ENCODE data around the gene ZC3H10. TPM values are rescaled to one million over a fixed set of nuclear protein-coding genes. Genes with fewer than 3 reads are reported as not detected.

The ZC3H10 gene
- total and polyA plus RNA-seq, 2 of the 4 experiments (the other 2 are of a cell fraction) = 1.5 to 3.6 TPM

- TF ChIP-seq BHLHE40 (IDR thresholded peaks at IDR 0.05; ENCODE audit: low read depth, low read length) = no peak
- no peak for TF ChIP-seq CHD1 (IDR thresholded peaks at IDR 0.05; ENCODE audit: low read depth, low read length)
Measured at GRCh38 chr12:56118688-56119357, 757 bp downstream of the ZC3H10 start (continued).

DNA sequence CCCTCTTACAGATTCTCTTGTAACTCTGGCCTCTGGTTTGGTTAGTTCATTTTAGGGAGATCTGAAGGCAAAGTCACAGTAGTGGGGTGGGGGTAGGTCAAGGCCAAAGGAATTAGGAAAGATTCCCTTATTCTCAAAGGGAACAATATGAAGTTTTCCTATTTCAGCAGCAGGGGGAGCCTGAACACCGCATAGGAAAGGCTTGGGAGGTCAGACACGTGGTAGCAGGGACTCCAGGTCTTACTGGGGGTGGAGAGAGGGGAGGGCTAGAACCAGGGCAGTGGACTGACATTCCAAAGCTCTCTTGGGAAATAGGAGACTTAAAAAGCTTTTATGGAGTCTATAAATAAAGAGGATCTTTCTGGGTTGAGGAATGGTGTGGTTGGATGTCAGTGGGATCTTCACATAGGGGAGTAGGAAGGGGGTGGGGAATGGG lies 1.3 kb downstream of the ZC3H10 start:
- ATAC-seq (ENCODE audit: low read depth) (peak; percentile 55), DNase-seq (peak; percentile 94)
- peak overlapping the region; percentile 78 for H2AK9ac ChIP-seq (replicated peaks; ENCODE audit: low read depth, low read length, poor library complexity)
- H2BK120ac ChIP-seq (ENCODE audit: low read depth, low read length) = no peak overlapping the region
- no peak overlapping the region for H2BK20ac ChIP-seq (ENCODE audit: low read depth, low read length)
- peak overlapping the region; percentile 13 for H2BK5ac ChIP-seq (ENCODE audit: low read depth, low read length, poor library complexity, severe bottlenecking)
- no CpG with 5 or more reads among the region's 2 CpGs for whole genome bisulfite sequencing, 2 experiments (ENCODE audit: extremely low coverage in 2 of 2, insufficient read length in 1 of 2)
- H3K9me1 ChIP-seq (ENCODE audit: insufficient read depth, low read length) = no peaks in the 10 kb centered on the region
- peak overlapping the region; percentile 11; the same call in 1 of the 2 replicates for H3K27ac ChIP-seq (ENCODE audit: insufficient read depth, low read length)
- no peak overlapping the region for H3K18ac ChIP-seq (ENCODE audit: low read depth, low read length)
- H4K91ac ChIP-seq (ENCODE audit: insufficient read depth, low read depth, low read length) = no peak overlapping the region
- peak; percentile 79; the same call in 1 of the 2 replicates for TF ChIP-seq MAZ (IDR thresholded peaks at IDR 0.05; ENCODE audit: borderline replicate concordance, low read depth, low read length)
- TF ChIP-seq CHD1 (IDR thresholded peaks at IDR 0.05; ENCODE audit: low read depth, low read length) = peak; percentile 39; the same call in 1 of the 2 replicates
- TF ChIP-seq MXI1 (IDR thresholded peaks at IDR 0.05; ENCODE audit: borderline replicate concordance, low read depth, low read length) = peak; percentile 93
- TF ChIP-seq RCOR1 (IDR thresholded peaks at IDR 0.05; ENCODE audit: insufficient replicate concordance, low read length) = no peak
- TF ChIP-seq SMC3 (IDR thresholded peaks at IDR 0.05; ENCODE audit: low read depth, low read length) = peak; percentile 72
- TF ChIP-seq POLR2A (IDR thresholded peaks at IDR 0.05; ENCODE audit: low read depth, low read length) = no peak
- peak; percentile 85 for TF ChIP-seq RAD21 (IDR thresholded peaks at IDR 0.05; ENCODE audit: low read length)
- peak; percentile 61; the same call in 1 of the 2 replicates for TF ChIP-seq CEBPB (IDR thresholded peaks at IDR 0.05; ENCODE audit: low read depth, low read length)
- TF ChIP-seq, protein P1, sequence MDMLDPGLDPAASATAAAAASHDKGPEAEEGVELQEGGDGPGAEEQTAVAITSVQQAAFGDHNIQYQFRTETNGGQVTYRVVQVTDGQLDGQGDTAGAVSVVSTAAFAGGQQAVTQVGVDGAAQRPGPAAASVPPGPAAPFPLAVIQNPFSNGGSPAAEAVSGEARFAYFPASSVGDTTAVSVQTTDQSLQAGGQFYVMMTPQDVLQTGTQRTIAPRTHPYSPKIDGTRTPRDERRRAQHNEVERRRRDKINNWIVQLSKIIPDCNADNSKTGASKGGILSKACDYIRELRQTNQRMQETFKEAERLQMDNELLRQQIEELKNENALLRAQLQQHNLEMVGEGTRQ (IDR thresholded peaks at IDR 0.05; ENCODE audit: low read depth, low read length) = peak; percentile 88
- TF ChIP-seq, protein P2, sequence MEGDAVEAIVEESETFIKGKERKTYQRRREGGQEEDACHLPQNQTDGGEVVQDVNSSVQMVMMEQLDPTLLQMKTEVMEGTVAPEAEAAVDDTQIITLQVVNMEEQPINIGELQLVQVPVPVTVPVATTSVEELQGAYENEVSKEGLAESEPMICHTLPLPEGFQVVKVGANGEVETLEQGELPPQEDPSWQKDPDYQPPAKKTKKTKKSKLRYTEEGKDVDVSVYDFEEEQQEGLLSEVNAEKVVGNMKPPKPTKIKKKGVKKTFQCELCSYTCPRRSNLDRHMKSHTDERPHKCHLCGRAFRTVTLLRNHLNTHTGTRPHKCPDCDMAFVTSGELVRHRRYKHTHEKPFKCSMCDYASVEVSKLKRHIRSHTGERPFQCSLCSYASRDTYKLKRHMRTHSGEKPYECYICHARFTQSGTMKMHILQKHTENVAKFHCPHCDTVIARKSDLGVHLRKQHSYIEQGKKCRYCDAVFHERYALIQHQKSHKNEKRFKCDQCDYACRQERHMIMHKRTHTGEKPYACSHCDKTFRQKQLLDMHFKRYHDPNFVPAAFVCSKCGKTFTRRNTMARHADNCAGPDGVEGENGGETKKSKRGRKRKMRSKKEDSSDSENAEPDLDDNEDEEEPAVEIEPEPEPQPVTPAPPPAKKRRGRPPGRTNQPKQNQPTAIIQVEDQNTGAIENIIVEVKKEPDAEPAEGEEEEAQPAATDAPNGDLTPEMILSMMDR (conservative IDR thresholded peaks at IDR 0.05; ENCODE audit: low read depth, low read length) = peak; percentile 90
- H3K9ac ChIP-seq (ENCODE audit: low read depth, low read length) = peak overlapping the region; percentile 59; the same call in 1 of the 2 replicates
- dilution Hi-C loops (cut with HindIII; ENCODE audit: low sequenced_read_pairs, unreplicated experiment) (no loop called here), intact Hi-C loops (cut with micrococcal nuclease) (loop anchor here (1.0 to 2.0 kb wide), 6 partner anchors 39 to 139 kb away; partner anchors contain the start of genes ANKRD52, MYL6, NABP2 and SMARCC2), in situ Hi-C loops (cut with MboI; ENCODE audit: low sequenced_read_pairs) (no loop called here)
- H3K9me3 ChIP-seq (ENCODE audit: control insufficient read depth, insufficient read depth, low read length) = no peaks in the 10 kb centered on the region
- H3K36me3 ChIP-seq (ENCODE audit: control insufficient read depth, insufficient read depth, low read length) = peaks cover 16% of the 10 kb centered on the region
- peaks cover 7% of the 10 kb centered on the region for H3K4me1 ChIP-seq (ENCODE audit: control insufficient read depth, insufficient read depth, low read length)
- no peaks in the 10 kb centered on the region for H3K27me3 ChIP-seq (ENCODE audit: control insufficient read depth, insufficient read depth, low read length)
- H4K8ac ChIP-seq (ENCODE audit: low read depth in 2 of 2, low read length in 2 of 2) = peak overlapping the region in 1 of 2 experiments; percentile 85; a peak in 1 of 4 replicates
- no peak overlapping the region for H3K4me3 ChIP-seq (ENCODE audit: insufficient read depth, low read depth, low read length)
- no peak overlapping the region for H4K5ac ChIP-seq (ENCODE audit: low read depth, low read length)
- peak overlapping the region; percentile 65; the same call in 1 of the 2 replicates for H3K4ac ChIP-seq (ENCODE audit: low read depth, low read length)
- peak overlapping the region; percentile 56; the same call in 1 of the 2 replicates for H2AK5ac ChIP-seq (ENCODE audit: low read depth, low read length)
- H3K56ac ChIP-seq (ENCODE audit: extremely low read depth, insufficient read depth, low read length) = no peak overlapping the region
- CTCF ChIA-PET = interaction anchor here (0.7 to 3.9 kb wide), 4 partner anchors 65 to 168 kb away, joined by 3 to 27 read pairs (median 3); partner anchors contain the start of genes RNF41 and SMARCC2
- H4K20me1 ChIP-seq (ENCODE audit: insufficient read depth, low read length) = peaks cover 7% of the 10 kb centered on the region
- H2BK15ac ChIP-seq (ENCODE audit: low read depth, low read length) = peak overlapping the region; percentile 13; the same call in 1 of the 3 replicates
- peak overlapping the region; percentile 99 for H3K4me2 ChIP-seq (ENCODE audit: low read depth, low read length)
- no peak overlapping the region for H2AFZ ChIP-seq (replicated peaks; ENCODE audit: low read length, poor library complexity)
- no peak overlapping the region for H3K23ac ChIP-seq (ENCODE audit: low read depth, low read length)
- BruUV-seq (replicated peaks) = no TSS peak
- H3K79me1 ChIP-seq (ENCODE audit: low read depth in 1 of 2, low read length in 2 of 2) = peaks cover 13 to 63% of the 10 kb centered on the region in 2 experiments
- H3K14ac ChIP-seq (replicated peaks; ENCODE audit: low read depth, low read length) = no peak overlapping the region
- POLR2A ChIA-PET (ENCODE audit: unreplicated experiment) = interaction anchor here (0.6 to 1.5 kb wide), 4 partner anchors 9 to 70 kb away, joined by 3 to 6 read pairs (median 3); partner anchors contain the start of genes ESYT1 and SMARCC2

Measured in IMR-90 (cell line).